ENCODE data around the gene BANF2. TPM values are rescaled to one million over a fixed set of nuclear protein-coding genes. Genes with fewer than 3 reads are reported as not detected.

The BANF2 gene
- total RNA-seq, 1 donor from 2014 or later, result 2.2 TPM

GRCh38 chr20:17664025-17664633 lies 35.6 kb upstream of the BANF2 start:
- DNase-seq (ENCODE audit: low spot score), result no peak

- no peak for DNase-seq (ENCODE audit: low spot score)
These were observed 34.0 kb upstream of the BANF2 start for GRCh38 chr20:17665756-17666155.

GRCh38 chr20:17666481-17666880 lies 33.3 kb upstream of the BANF2 start:
- peak; percentile 38 for DNase-seq (ENCODE audit: low spot score)

- no peak for DNase-seq (ENCODE audit: low spot score)
These were observed 32.3 kb upstream of the BANF2 start for GRCh38 chr20:17667445-17667844.

- no peak for DNase-seq (ENCODE audit: low spot score)
These were observed 31.3 kb upstream of the BANF2 start for GRCh38 chr20:17668432-17668831.

- no peak for DNase-seq (ENCODE audit: low spot score)
These were observed 30.3 kb upstream of the BANF2 start for GRCh38 chr20:17669306-17669931.

GRCh38 chr20:17671011-17671410 lies 28.8 kb upstream of the BANF2 start:
- DNase-seq (ENCODE audit: low spot score), result no peak

- DNase-seq (ENCODE audit: low spot score), result no peak
These were observed 28.2 kb upstream of the BANF2 start for GRCh38 chr20:17671565-17671964.

- no peak for DNase-seq (ENCODE audit: low spot score)
These were observed 26.7 kb upstream of the BANF2 start for GRCh38 chr20:17673084-17673483.

GRCh38 chr20:17674722-17675518 lies 24.8 kb upstream of the BANF2 start:
- no peak for DNase-seq (ENCODE audit: low spot score)

- DNase-seq (ENCODE audit: low spot score), result no peak
These were observed 24.0 kb upstream of the BANF2 start for GRCh38 chr20:17675519-17676377.

GRCh38 chr20:17676378-17676759 lies 23.4 kb upstream of the BANF2 start:
- DNase-seq (ENCODE audit: low spot score), result no peak

GRCh38 chr20:17676942-17677341 lies 22.8 kb upstream of the BANF2 start:
- no peak for DNase-seq (ENCODE audit: low spot score)

GRCh38 chr20:17678295-17678694 lies 21.5 kb upstream of the BANF2 start:
- DNase-seq (ENCODE audit: low spot score), result no peak

- DNase-seq (ENCODE audit: low spot score), result no peak
These were observed 20.9 kb upstream of the BANF2 start for GRCh38 chr20:17678886-17679285.

- DNase-seq (ENCODE audit: low spot score), result peak; percentile 52
These were observed 19.6 kb upstream of the BANF2 start for GRCh38 chr20:17679941-17680835.

GRCh38 chr20:17680836-17681725 lies 18.7 kb upstream of the BANF2 start:
- peak; percentile 77 for DNase-seq (ENCODE audit: low spot score)

GRCh38 chr20:17681726-17682102 lies 18.1 kb upstream of the BANF2 start:
- DNase-seq (ENCODE audit: low spot score), result no peak

- peak; percentile 99 for DNase-seq (ENCODE audit: low spot score)
These were observed 17.5 kb upstream of the BANF2 start, which contains the start of gene RRBP1 for GRCh38 chr20:17682103-17682888. Gene RRBP1, minus strand, starts transcription at chr20:17682242. Its CDS starts 21,735 bp downstream, at chr20:17660507.

Measured in umbilical cord (tissue), 2 donors.